Measurements from ENCODE around the gene CD164.

The CD164 gene

GRCh38 chr6:109347779-109348178, 34.5 kb downstream of the CD164 start:
- no peak for DNase-seq (ENCODE audit: low read depth)
- no peak overlapping the region for H3K4me3 ChIP-seq (ENCODE audit: low read depth, low read length)
- no peak for TF ChIP-seq CTCF (IDR thresholded peaks at IDR 0.05; ENCODE audit: control insufficient read depth, extremely low read depth, insufficient read depth)

- DNase-seq (ENCODE audit: low read depth): no peak
- no peak for TF ChIP-seq CTCF (IDR thresholded peaks at IDR 0.05; ENCODE audit: control insufficient read depth, extremely low read depth, insufficient read depth)
- no peak overlapping the region for H3K4me3 ChIP-seq (ENCODE audit: low read depth, low read length)
Observed at GRCh38 chr6:109345986-109346385, 36.3 kb downstream of the CD164 start.

- no peak for TF ChIP-seq CTCF (IDR thresholded peaks at IDR 0.05; ENCODE audit: control insufficient read depth, extremely low read depth, insufficient read depth)
- H3K4me3 ChIP-seq (ENCODE audit: low read depth, low read length): no peak overlapping the region
- no peak for DNase-seq (ENCODE audit: low read depth)
Observed at GRCh38 chr6:109344226-109344625, 38.0 kb downstream of the CD164 start.

- no peak for TF ChIP-seq CTCF (IDR thresholded peaks at IDR 0.05; ENCODE audit: control insufficient read depth, extremely low read depth, insufficient read depth)
- no peak for DNase-seq (ENCODE audit: low read depth)
- H3K4me3 ChIP-seq (ENCODE audit: low read depth, low read length): no peak overlapping the region
Observed at GRCh38 chr6:109343518-109343917, 38.7 kb downstream of the CD164 start.

GRCh38 chr6:109342911-109343310, 39.4 kb downstream of the CD164 start:
- no peak for TF ChIP-seq CTCF (IDR thresholded peaks at IDR 0.05; ENCODE audit: control insufficient read depth, extremely low read depth, insufficient read depth)
- no peak overlapping the region for H3K4me3 ChIP-seq (ENCODE audit: low read depth, low read length)
- no peak for DNase-seq (ENCODE audit: low read depth)

- DNase-seq (ENCODE audit: low read depth): no peak
- H3K4me3 ChIP-seq (ENCODE audit: low read depth, low read length): no peak overlapping the region
- TF ChIP-seq CTCF (IDR thresholded peaks at IDR 0.05; ENCODE audit: control insufficient read depth, extremely low read depth, insufficient read depth): no peak
Observed at GRCh38 chr6:109342506-109342905, 39.8 kb downstream of the CD164 start.

- no peak overlapping the region for H3K4me3 ChIP-seq (ENCODE audit: low read depth, low read length)
- TF ChIP-seq CTCF (IDR thresholded peaks at IDR 0.05; ENCODE audit: control insufficient read depth, extremely low read depth, insufficient read depth): no peak
- no peak for DNase-seq (ENCODE audit: low read depth)
Observed at GRCh38 chr6:109340811-109341210, 41.5 kb downstream of the CD164 start.
